Fibroblast of villous mesenchyme (primary cell): ENCODE data around the gene CDKL4. TPM values are rescaled to one million over a fixed set of nuclear protein-coding genes. Genes with fewer than 3 reads are reported as not detected.
A peak's percentile ranks its signal among the peaks of the same experiment; 100 is the strongest.
"Not testable (repeated sequence)": the region's sequence is repeated elsewhere in the genome, so short reads cannot be mapped to it uniquely, and the experiment has no call there.

Experiments used
- DNase-seq: peaks from one replicate; pipeline ENCODE4 v3.0.0-alpha.2; 2010; ENCODE audit warnings: low read depth
- H3K4me3 ChIP-seq: 2 replicates; pipeline ENCODE4 v1.5.1; 2011; ENCODE audit warnings: low read depth, mild to moderate bottlenecking, low read length
- CTCF ChIP-seq: IDR thresholded peaks from 2 replicates; pipeline ENCODE4 v1.5.1; 2012; ENCODE audit warnings: low read depth, mild to moderate bottlenecking, low read length; ENCODE audit not compliant: insufficient read depth
- total RNA-seq: library from RNA; depleted of rRNA; stranded (reverse); fragments of >200 nt; gene quantifications from 2 replicates; pipeline ENCODE4 v1.2.3, GENCODE V29; 2012

Gene CDKL4
- total RNA-seq, 1 donor = 4.3 TPM

- H3K4me3 ChIP-seq = no peak overlapping the region
- DNase-seq = no peak
- no peak for TF ChIP-seq CTCF
These were observed 86.9 kb downstream of the CDKL4 start for GRCh38 chr2:39156846-39157245.

DNA sequence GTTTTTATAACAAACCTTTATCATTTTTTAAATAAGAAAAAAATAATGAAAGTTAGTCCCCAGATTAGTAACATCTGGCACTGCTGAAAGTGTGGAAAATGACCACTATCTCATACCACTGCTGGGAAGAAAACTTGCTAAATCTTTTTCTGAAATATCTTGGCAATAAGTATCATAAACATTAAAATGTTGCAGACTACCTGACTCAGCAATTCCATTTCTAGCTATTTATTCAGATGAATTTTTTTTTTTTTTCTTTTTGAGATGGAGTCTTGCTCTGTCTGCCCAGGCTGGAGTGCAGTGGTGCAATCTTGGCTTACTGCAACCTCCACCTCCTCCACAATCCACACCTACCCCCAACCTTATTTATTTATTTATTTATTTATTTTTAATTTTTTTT, 87.7 kb downstream of the CDKL4 start:
- no peak overlapping the region for H3K4me3 ChIP-seq
- no peak for TF ChIP-seq CTCF
- DNase-seq = peak; percentile 78

- not testable (repeated sequence) for H3K4me3 ChIP-seq, DNase-seq
These were observed 88.2 kb downstream of the CDKL4 start for GRCh38 chr2:39155573-39155972.

DNA sequence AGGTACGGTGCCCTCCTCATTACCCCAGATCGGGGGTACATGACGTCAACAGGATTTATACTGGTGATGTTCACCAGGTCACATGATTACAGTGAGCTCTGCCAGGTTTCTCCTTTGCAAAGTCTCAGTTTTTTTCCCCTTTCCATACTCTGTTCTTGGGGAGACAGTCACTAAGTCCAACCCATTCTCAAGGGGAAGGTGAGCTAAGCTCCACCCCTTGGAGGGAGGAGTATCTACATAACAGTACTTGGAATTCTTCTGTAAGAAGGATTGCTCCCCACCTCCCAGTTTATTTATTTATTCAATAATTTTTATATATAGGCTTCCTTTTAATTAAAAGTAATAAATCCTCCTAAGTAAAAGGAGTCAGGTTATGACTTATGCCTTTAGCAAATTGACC, 88.8 kb downstream of the CDKL4 start:
- no peak overlapping the region for H3K4me3 ChIP-seq
- no peak for DNase-seq
- TF ChIP-seq CTCF = no peak

DNA sequence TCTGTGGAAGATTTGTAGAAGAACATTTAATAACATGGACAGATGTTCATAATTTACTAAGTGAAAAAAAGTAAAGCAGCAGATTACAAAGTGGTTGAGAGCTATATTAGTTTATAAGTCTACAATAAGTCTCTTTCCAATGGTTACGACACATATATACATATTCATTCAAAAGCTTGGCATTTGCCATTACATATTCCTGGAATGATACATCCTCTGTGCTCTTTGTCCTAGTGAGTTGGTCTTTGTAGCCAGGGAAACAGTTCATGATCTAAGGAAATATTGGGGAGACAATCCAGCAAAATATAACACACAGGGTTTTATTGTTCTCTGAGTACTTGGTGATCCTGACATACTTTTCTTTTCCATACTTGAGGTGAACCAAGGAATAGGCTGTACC, 90.5 kb downstream of the CDKL4 start:
- DNase-seq = no peak
- H3K4me3 ChIP-seq = no peak overlapping the region
- TF ChIP-seq CTCF = no peak

DNA sequence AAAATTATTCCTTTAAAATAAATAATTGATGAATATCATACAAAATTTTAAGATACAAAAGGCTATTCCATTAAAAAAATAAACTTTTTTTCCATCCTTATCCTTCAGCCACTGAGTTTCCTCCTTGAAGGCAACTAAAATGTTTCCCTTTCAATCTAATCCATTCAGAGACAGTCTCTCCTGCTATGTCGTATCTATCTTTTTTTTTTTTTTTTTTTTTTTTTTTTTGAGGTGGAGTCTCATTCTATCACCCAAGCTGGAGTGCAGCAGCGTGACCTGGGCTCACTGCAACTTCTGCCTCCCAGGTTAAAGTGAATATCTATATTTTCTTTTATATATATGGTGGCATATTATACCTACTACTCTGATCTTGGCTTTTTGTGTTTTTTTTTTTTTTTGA, 91.3 kb downstream of the CDKL4 start:
- DNase-seq = no peak
- no peak overlapping the region for H3K4me3 ChIP-seq
- no peak for TF ChIP-seq CTCF

GRCh38 chr2:39150890-39151497, 92.8 kb downstream of the CDKL4 start:
- no peak for TF ChIP-seq CTCF
- DNase-seq = no peak
- no peak overlapping the region for H3K4me3 ChIP-seq
